Endothelial cell (in vitro differentiated cells): ENCODE measurements around the gene MT3. TPM values are rescaled to one million over a fixed set of nuclear protein-coding genes. Genes with fewer than 3 reads are reported as not detected.

Source experiments
- DNase-seq: peaks from one replicate; pipeline ENCODE4 v3.0.0; 2021; ENCODE audit warnings: low spot score
- H3K27ac Mint-ChIP-seq: one replicate; pipeline ENCODE4 v1.8.0; 2021; ENCODE audit warnings: mixed read lengths, inconsistent platforms; ENCODE audit not compliant: unreplicated experiment
- H3K27me3 Mint-ChIP-seq: one replicate; pipeline ENCODE4 v1.8.0; 2021; ENCODE audit warnings: mild to moderate bottlenecking, moderate library complexity, mixed read lengths, inconsistent platforms; ENCODE audit not compliant: unreplicated experiment
- H3K36me3 Mint-ChIP-seq: one replicate; pipeline ENCODE4 v1.8.0; 2021; ENCODE audit warnings: mild to moderate bottlenecking, low read depth, mixed read lengths, inconsistent platforms; ENCODE audit not compliant: unreplicated experiment
- H3K4me1 Mint-ChIP-seq: one replicate; pipeline ENCODE4 v1.8.0; 2021; ENCODE audit warnings: mild to moderate bottlenecking, mixed read lengths, inconsistent platforms; ENCODE audit not compliant: unreplicated experiment
- H3K4me3 Mint-ChIP-seq: one replicate; pipeline ENCODE4 v1.8.0; 2021; ENCODE audit warnings: mild to moderate bottlenecking, mixed read lengths, inconsistent platforms; ENCODE audit not compliant: unreplicated experiment
- H3K9me3 Mint-ChIP-seq: one replicate; pipeline ENCODE4 v1.8.0; 2021; ENCODE audit warnings: mixed read lengths, inconsistent platforms; ENCODE audit not compliant: unreplicated experiment
- total RNA-seq: library from RNA; stranded (reverse); fragmentation: NEBNext Ultra II Directional; extraction: Animal tissue kit (Norgen Biotek cat#: 25700); gene quantifications from one replicate; pipeline ENCODE4 v1.2.1, GENCODE V29; 2021; ENCODE audit not compliant: unreplicated experiment
- TF ChIP-seq, protein P1 (sequence below): fragments of 200-600 bp; sonication (generic); IDR thresholded peaks from one replicate; pipeline ENCODE4 v1.5.0; 2021; ENCODE audit warnings: antibody characterized with exemption; ENCODE audit not compliant: unreplicated experiment

The MT3 gene
- total RNA-seq, 1 donor from 2014 or later: not detected

GRCh38 chr16:56564793-56565477, 24.4 kb upstream of the MT3 start, which contains the start of gene MT4:
Gene MT4 (plus strand): TSS chr16:56565073. CDS start chr16:56565129, 56 bp downstream.
- DNase-seq: no peak
- TF ChIP-seq, protein P1, sequence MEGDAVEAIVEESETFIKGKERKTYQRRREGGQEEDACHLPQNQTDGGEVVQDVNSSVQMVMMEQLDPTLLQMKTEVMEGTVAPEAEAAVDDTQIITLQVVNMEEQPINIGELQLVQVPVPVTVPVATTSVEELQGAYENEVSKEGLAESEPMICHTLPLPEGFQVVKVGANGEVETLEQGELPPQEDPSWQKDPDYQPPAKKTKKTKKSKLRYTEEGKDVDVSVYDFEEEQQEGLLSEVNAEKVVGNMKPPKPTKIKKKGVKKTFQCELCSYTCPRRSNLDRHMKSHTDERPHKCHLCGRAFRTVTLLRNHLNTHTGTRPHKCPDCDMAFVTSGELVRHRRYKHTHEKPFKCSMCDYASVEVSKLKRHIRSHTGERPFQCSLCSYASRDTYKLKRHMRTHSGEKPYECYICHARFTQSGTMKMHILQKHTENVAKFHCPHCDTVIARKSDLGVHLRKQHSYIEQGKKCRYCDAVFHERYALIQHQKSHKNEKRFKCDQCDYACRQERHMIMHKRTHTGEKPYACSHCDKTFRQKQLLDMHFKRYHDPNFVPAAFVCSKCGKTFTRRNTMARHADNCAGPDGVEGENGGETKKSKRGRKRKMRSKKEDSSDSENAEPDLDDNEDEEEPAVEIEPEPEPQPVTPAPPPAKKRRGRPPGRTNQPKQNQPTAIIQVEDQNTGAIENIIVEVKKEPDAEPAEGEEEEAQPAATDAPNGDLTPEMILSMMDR: no peak
- Mint-ChIP-seq H3K4me1 (no peaks in the 10 kb centered on the region), H3K27me3 (peaks cover 6% of the 10 kb centered on the region), H3K4me3 (no peak within 1 kb of the TSS), H3K27ac (no peak within 1 kb of the TSS), H3K9me3 (no peaks in the 10 kb centered on the region), H3K36me3 (no peaks in the 10 kb centered on the region)

DNA sequence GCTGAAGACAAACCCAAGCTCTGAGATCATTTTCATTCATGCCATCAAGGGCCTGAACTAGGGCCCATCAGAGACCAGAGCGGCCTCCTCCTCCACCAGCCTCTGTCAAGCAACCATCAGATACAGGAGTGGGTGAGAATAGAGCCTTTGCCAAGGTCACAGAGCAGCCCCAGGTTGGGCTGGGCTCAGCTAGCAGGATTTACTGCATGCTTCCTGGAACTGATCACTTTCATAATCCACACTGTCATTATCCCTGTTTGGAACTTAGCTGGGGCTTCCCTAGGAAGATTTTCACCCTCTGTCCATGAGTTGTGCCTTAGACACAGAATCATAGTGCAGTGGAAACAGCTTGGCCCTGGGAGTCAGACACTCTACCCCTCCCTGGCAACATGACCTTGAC, 19.4 kb upstream of the MT3 start:
- TF ChIP-seq, protein P1: no peak
- H3K9me3 Mint-ChIP-seq: no peaks in the 10 kb centered on the region
- no peaks in the 10 kb centered on the region for H3K36me3 Mint-ChIP-seq
- peaks cover 4% of the 10 kb centered on the region for H3K27me3 Mint-ChIP-seq
- no peak for DNase-seq
- H3K4me3 Mint-ChIP-seq: no peak overlapping the region
- no peaks in the 10 kb centered on the region for H3K4me1 Mint-ChIP-seq
- no peak overlapping the region for H3K27ac Mint-ChIP-seq

DNA sequence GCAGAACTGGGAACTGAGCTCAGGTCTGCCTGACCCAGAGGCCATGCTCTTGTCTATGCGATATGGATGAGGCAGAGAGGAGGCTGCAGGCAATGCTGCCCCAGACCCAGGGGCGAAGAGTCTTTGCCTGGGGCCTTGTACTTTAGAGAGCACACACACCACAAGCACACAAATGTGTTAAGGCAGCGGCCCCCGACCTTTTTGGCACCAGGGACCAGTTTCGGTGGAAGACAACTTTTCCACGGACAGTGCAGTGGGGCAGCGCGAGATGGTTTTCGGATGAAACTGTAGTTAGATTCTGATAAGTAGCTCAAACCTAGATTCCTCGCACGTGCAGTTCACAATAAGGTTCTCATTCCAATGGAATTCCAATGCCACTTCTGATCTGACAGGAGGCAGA, 17.8 kb upstream of the MT3 start:
- Mint-ChIP-seq H3K27me3 (peaks cover 4% of the 10 kb centered on the region), H3K4me3 (no peak overlapping the region)

DNA sequence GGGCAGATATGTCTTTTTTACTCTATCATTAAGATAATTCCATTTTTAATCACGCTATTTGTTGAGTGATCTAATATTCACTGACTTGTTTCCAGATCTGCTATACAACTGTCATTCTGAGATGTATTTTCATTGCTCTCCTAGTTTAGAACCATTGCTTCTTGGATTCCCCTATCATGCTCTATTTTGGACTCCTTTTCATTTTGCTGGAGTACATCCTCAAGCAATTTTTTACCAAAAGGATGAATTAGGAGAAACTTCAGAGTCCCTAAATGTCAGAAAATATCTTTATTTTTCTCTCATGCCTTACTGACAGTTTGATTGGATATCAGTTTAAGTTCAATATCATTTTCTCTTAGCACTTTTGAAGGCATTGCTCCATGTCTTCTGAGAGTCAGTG, 14.7 kb upstream of the MT3 start:
- TF ChIP-seq, protein P1: no peak
- H3K9me3 Mint-ChIP-seq: no peaks in the 10 kb centered on the region
- no peaks in the 10 kb centered on the region for H3K27me3 Mint-ChIP-seq
- H3K4me3 Mint-ChIP-seq: no peak overlapping the region
- no peaks in the 10 kb centered on the region for H3K36me3 Mint-ChIP-seq
- no peak for DNase-seq
- no peak overlapping the region for H3K27ac Mint-ChIP-seq
- no peaks in the 10 kb centered on the region for H3K4me1 Mint-ChIP-seq

More for the DNA sequence above, 17.8 kb upstream of the MT3 start:
- no peaks in the 10 kb centered on the region for H3K9me3 Mint-ChIP-seq
- no peaks in the 10 kb centered on the region for H3K36me3 Mint-ChIP-seq
- no peak overlapping the region for H3K27ac Mint-ChIP-seq
- TF ChIP-seq, protein P1: no peak
- H3K4me1 Mint-ChIP-seq: no peaks in the 10 kb centered on the region
- no peak for DNase-seq

- Mint-ChIP-seq H3K9me3 (no peaks in the 10 kb centered on the region), H3K4me3 (no peak overlapping the region), H3K36me3 (no peaks in the 10 kb centered on the region), H3K27ac (no peak overlapping the region), H3K27me3 (peaks cover 2% of the 10 kb centered on the region), H3K4me1 (no peaks in the 10 kb centered on the region)
- peak; percentile 69 for DNase-seq
- TF ChIP-seq, protein P1: peak; percentile 72
These were observed 12.6 kb upstream of the MT3 start for GRCh38 chr16:56576585-56577299.
